Aorta (tissue), 5 donors: Measurements from ENCODE around the gene SHISA5. TPM values are rescaled to one million over a fixed set of nuclear protein-coding genes. Genes with fewer than 3 reads are reported as not detected.
"Not testable (repeated sequence)": the region's sequence is repeated elsewhere in the genome, so short reads cannot be mapped to it uniquely, and the experiment has no call there.

Experiments
- ATAC-seq: fragments of 200-7000 bp; cut with Tn5 transposase; one replicate; pipeline ENCODE4 v1.9.1; 2022; ENCODE audit warnings: moderate library complexity; ENCODE audit not compliant: low FRiP score
- DNase-seq, 2 donors: peaks; one replicate each; pipeline ENCODE4 v3.0.0-alpha.2; 2020
- H3K27ac ChIP-seq, 2 donors: one replicate each; pipeline ENCODE4 v1.5.1; 2013; ENCODE audit warnings: low read length in 2 of 2, mild to moderate bottlenecking in 2 of 2, moderate library complexity in 2 of 2, control low read depth in 1 of 2, inconsistent platforms in 1 of 2, low read depth in 1 of 2
- H3K27me3 ChIP-seq, 2 donors: one replicate each; pipeline ENCODE4 v1.6.1; 2013; ENCODE audit warnings: control low read depth in 1 of 2, low read length in 1 of 2, mild to moderate bottlenecking in 1 of 2, moderate library complexity in 1 of 2; ENCODE audit not compliant: insufficient read depth in 2 of 2, control insufficient read depth in 1 of 2
- H3K36me3 ChIP-seq, 2 donors: one replicate each; pipeline ENCODE4 v1.6.1; 2013; ENCODE audit warnings: control low read depth in 1 of 2, low read length in 1 of 2, mild to moderate bottlenecking in 1 of 2; ENCODE audit not compliant: insufficient read depth in 2 of 2, control insufficient read depth in 1 of 2
- H3K4me1 ChIP-seq, 2 donors: one replicate each; pipeline ENCODE4 v1.6.1; 2013; ENCODE audit warnings: low read length in 2 of 2, control low read depth in 1 of 2, mild to moderate bottlenecking in 1 of 2, moderate library complexity in 1 of 2; ENCODE audit not compliant: insufficient read depth in 2 of 2, control insufficient read depth in 1 of 2
- H3K4me3 ChIP-seq, 2 donors: one replicate each; pipeline ENCODE4 v1.5.1; 2013; ENCODE audit warnings: low read length in 2 of 2, control low read depth in 1 of 2, mild to moderate bottlenecking in 1 of 2
- H3K9me3 ChIP-seq: one replicate; pipeline ENCODE4 v1.6.1; 2013; ENCODE audit warnings: mild to moderate bottlenecking, low read length; ENCODE audit not compliant: control insufficient read depth
- WGBS, 2 donors: extraction: QIAGEN DNeasy Blood & Tissue Kit; methylation state at CpG; one replicate each; pipeline ENCODE4 v1.1.7; 2013; 5-methylcytosine and 5-hydroxymethylcytosine counted together
- intact Hi-C, 2 donors: fragments of 100-400 bp; cut with DNase I; formaldehyde crosslinking; loops; one replicate each; pipeline versions ENCODE4 v1.14.2 to v1.15.0; 2022
- long read RNA-seq, 2 donors: library from polyadenylated mRNA; unstranded; transcript quantifications; one replicate each; pipeline ENCODE4 v2.0.0, GENCODE V29; 2020 to 2021
- polyA plus RNA-seq, 2 donors: library from polyadenylated mRNA; stranded (reverse); fragments of 200-250 nt; gene quantifications; one replicate each; pipeline ENCODE4 v1.2.3, GENCODE V29; 2013
- total RNA-seq, 2 donors: library from RNA; stranded (reverse); fragmentation: NEBNext Ultra II Directional; extraction: Animal tissue kit (Norgen Biotek cat#: 25700); gene quantifications; one replicate each; pipeline ENCODE4 v1.2.1, GENCODE V29; 2021
- donor health status: healthy with polysubstance abuse.
- donor health status: Bipolar disorder and iron deficiency.
- donor health status: DM: no; HTN: no; CAD: no.
- donor health status: DM: no; HTN: no; CAD: no.
- donor health status: DM: yes; HTN: yes; CAD: no.

SHISA5 gene, protein sequence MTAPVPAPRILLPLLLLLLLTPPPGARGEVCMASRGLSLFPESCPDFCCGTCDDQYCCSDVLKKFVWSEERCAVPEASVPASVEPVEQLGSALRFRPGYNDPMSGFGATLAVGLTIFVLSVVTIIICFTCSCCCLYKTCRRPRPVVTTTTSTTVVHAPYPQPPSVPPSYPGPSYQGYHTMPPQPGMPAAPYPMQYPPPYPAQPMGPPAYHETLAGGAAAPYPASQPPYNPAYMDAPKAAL
- total RNA-seq (100 to 1,000 TPM; 170 to 183 TPM), polyA plus RNA-seq (100 to 1,000 TPM in 1 of 2 donors, 10 to 100 TPM in 1; 64.2 to 113 TPM)
- long read RNA-seq, donor 1, transcript SHISA5-210 (6 exons, 2,081 nt): minor isoform, 10 of 1,166 reads
- long read RNA-seq, donor 1, transcript SHISA5-201 (6 exons, 2,369 nt): minor isoform, 445 of 1,166 reads
- long read RNA-seq, donor 1, transcript SHISA5-208 (6 exons, 2,250 nt): minor isoform, 25 of 1,166 reads
- long read RNA-seq, donor 1, transcript SHISA5-206 (4 exons, 1,839 nt): major isoform, 504 of 1,166 reads
- long read RNA-seq, donor 1, partial matches to known transcripts: 54 of 1,166 reads
- long read RNA-seq, donor 1, other reads (novel, unspliced or antisense): 124 of 1,166 reads
- long read RNA-seq, donor 2, transcript SHISA5-201 (6 exons, 2,369 nt): major isoform, 76 of 187 reads
- long read RNA-seq, donor 2, transcript SHISA5-206 (4 exons, 1,839 nt): minor isoform, 48 of 187 reads
- long read RNA-seq, donor 2, partial matches to known transcripts: 47 of 187 reads
- long read RNA-seq, donor 2, other reads (novel, unspliced or antisense): 13 of 187 reads

DNA sequence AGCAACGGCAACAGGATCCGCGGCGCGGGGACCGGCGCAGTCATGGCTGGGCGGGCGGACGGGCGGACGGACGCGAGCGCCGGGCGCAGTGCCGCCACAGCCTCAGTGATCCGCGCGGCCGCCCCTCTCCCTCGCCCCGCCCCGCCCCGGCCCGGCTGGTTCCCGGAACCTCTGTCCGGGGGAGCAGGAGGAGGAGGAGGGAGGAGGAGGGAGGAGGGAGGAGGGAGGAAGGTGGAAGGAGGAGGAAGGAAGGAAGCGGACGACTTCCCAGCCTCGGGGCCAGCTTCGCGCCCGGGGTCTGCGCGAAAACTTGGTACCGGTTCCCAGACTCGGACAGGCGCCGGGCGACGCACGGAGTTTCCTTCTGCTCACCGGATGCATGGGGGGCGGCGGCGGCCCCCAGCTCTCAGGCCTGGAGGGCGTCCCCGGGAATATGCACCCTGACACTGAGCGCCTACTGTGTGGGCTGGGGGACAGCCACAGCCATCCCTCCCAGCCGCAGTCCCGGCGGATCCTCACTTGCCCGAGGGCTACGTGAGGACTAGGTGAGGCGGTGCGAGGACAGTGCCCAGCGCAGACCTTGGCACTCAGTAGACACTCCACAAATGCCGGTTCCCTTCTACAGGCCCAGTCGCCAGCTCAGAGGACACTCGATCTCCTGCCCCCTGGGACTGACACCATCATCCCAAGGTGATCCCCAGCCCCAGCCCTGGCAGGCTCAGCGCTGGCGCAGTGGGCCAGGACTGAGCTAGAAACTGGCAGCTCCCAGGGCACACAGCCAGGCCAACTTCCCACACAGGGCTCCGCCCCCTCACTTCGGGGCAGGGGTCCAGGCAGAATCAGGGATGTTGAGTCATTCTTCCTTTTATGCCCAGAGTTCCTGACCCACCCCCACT, at the start of gene SHISA5:
SHISA5 (minus strand) TSS at position 124 of the 896 bp plus-strand sequence; CDS start at position 44, 80 bp downstream.
- H3K27ac ChIP-seq: peak within 1 kb of the TSS; percentile 34 to 99
- H3K4me1 ChIP-seq: no peaks in the 10 kb centered on the region
- WGBS, 2 donors: 1% methylated on average over 42 to 66 of the region's 66 CpGs
- H3K4me3 ChIP-seq: peak within 1 kb of the TSS; percentile 28 to 47
- peak; percentile 92 for ATAC-seq
- H3K9me3 ChIP-seq: no peaks in the 10 kb centered on the region
- no peaks in the 10 kb centered on the region for H3K27me3 ChIP-seq
- DNase-seq: peak; percentile 91 to 97
- intact Hi-C loops: loop anchor here (1.0 to 5.0 kb wide), 3 partner anchors 31 to 38 kb away; a partner anchor contains a TSS
- no peaks in the 10 kb centered on the region for H3K36me3 ChIP-seq

DNA sequence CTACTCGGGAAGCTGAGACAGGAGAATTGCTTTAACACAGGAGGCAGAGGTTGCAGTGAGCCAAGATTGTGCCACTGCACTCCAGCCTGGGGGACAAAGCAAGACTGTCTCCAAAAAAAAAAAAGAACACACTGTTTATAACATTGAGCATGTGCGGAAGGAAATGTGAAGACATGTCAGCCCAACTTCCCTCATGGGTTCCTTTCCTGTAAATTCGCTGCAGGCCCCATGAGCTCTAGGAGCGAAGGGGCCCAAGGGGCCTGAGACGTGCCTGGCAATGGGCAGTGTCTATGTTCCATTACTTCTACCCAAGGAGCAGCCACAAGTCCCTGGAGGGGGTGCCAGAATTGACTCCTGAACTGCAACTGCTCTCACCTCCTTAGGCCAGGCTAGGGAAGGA, 49.4 kb upstream of the SHISA5 start:
- H3K4me1 ChIP-seq: no peaks in the 10 kb centered on the region
- no peak overlapping the region for H3K4me3 ChIP-seq
- DNase-seq (no peak), ATAC-seq (no peak)
- WGBS, 2 donors: 93% methylated on average over 5 of the region's 5 CpGs
- intact Hi-C loops: no loop called here
- H3K9me3 ChIP-seq: no peaks in the 10 kb centered on the region
- H3K27ac ChIP-seq: no peak overlapping the region
- H3K36me3 ChIP-seq: no peaks in the 10 kb centered on the region
- H3K27me3 ChIP-seq: no peaks in the 10 kb centered on the region

DNA sequence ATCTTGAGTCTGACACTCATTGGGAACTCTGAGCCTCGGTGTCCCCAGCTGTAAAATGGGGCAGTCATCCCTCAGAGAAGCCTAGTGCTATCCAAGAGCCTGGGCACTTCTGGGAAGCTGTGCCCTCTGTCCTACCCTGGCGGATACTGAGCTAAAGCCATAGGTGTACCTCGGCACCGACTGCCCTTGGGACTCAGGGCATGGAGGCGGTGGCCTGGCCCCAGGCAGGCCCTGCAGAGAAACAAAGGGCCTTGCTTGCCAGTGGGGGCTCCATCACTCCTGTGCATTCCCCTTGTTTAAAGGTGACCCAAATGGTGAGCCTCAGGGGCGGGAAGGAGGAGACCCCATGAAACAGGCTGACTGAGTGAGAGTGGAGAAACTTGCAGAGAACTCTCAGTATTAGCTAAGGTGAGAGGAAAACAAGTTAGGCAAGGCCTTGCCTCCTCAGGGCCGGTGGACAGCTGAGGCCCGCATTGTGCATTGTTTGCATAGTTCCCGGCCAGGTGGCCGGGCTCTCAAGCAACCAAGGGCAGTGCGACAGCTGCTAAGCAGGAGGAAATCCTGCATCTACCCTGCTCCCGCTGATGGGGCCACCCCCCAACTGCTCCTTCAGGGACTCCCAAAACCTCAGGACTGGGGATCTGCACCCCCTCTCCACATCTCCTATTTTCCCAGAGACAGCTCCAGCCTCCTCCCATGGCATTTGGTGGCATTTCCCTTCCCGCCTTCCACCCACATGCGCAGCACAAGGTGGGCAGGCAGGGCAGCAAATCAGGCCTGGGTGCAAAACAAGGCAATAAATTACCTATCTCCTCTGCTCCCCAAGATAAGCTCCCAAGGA, 48.4 kb upstream of the SHISA5 start:
- Histone ChIP-seq H3K36me3 (no peaks in the 10 kb centered on the region), H3K9me3 (no peaks in the 10 kb centered on the region), H3K4me3 (no peak overlapping the region), H3K27me3 (no peaks in the 10 kb centered on the region), H3K4me1 (no peaks in the 10 kb centered on the region), H3K27ac (no peak overlapping the region)
- intact Hi-C loops: no loop called here
- WGBS, 2 donors: 87 to 93% methylated on average over 14 of the region's 14 CpGs
- ATAC-seq (no peak), DNase-seq (no peak)

DNA sequence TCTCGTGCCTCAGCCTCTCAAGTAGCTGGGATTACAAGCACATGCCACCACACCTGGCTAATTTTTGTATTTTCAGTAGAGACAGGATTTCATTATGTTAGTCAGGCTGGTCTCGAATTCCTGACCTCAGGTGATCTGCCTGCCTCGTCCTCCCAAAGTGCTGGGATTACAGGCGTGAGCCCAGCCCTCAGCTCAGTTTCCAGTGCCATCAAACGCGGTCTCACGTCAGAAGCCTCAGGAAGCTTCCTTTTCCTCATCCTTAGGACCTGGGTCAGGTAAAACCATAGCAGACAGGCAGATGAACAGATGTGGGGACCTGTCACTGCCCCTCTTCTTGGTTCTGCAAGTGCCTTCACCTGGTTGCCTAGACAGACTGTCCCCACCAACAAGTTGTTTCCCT, 47.7 kb upstream of the SHISA5 start:
- ATAC-seq, intact Hi-C loops, H3K4me1 ChIP-seq, H3K4me3 ChIP-seq, H3K27me3 ChIP-seq, DNase-seq, H3K27ac ChIP-seq, H3K36me3 ChIP-seq, H3K9me3 ChIP-seq: not testable (repeated sequence)
- 93 to 94% methylated on average over 7 of the region's 7 CpGs for WGBS, 2 donors

DNA sequence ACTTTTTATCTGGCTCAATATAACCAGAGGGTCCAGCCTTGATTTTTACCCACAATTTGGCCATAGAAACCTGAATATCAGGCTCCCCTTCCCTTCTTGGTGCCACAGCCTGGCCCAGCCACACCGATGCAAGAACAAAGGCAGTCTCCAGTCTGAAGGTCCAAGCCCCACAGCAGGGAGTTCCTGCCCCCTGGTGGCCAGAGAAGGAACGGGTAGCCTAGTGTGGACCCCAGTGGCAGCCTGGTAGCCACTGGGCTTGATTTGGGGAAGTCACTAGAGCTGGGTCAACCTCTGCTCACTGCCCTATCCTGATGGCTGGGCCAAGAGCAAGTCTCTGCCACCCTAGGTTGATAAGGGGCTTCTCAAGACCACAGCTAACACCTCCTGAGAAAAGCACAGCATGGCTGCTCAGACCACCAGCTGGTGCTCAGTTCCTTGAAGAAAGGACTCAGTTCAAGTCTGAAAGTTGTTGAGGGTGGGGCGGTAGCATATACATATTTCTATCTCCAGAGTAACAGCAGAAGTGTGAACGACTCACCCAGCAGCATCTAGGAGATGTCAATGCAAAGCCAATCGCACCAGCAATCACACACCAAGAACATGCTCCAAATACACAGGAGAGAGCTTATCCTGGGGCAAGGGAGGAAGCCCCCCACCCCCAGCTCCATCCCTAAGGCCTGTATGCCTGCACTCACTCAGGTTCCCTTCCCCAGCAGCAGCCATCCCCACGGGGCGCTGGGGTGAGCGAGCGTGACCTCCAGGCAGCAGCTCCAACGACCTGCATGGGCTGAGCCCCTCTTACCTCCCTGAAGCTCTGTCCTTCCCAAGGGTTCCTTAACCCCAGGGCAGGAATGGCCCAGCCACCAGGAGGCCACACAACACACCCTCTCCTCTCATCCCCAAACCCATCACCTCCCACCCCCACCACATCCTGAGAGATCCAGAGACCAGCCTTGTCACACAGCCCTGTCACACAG, 45.0 kb upstream of the SHISA5 start:
- peak; percentile 93 for ATAC-seq
- WGBS, 2 donors: 67 to 70% methylated on average over 10 of the region's 10 CpGs

DNA sequence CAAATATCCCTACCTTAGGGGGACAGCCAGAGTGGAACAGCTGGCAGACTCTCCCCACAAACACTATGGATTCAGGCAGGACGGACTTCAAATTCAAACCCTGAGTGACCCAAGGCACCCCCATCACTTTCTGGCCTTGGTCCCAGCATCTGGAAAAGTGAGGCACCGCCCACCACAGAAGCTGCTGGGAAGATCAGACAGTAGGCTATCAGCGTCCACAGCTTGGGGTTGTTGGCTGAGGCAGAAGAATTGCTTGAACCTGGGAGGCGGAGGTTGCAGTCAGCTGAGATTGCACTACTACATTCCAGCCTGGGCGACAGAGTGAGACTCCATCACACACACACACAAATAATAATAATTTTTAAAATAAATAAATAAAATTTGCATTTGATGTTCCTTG, 44.2 kb upstream of the SHISA5 start:
- Histone ChIP-seq H3K4me1 (no peaks in the 10 kb centered on the region), H3K27ac (no peak overlapping the region), H3K36me3 (peaks cover 0 to 3% of the 10 kb centered on the region in 2 donors), H3K4me3 (no peak overlapping the region), H3K9me3 (no peaks in the 10 kb centered on the region), H3K27me3 (no peaks in the 10 kb centered on the region)
- 86 to 89% methylated on average over 5 of the region's 5 CpGs for WGBS, 2 donors
- no peak for DNase-seq
- ATAC-seq: no peak
- intact Hi-C loops: loop anchor here (1.0 to 10.0 kb wide), 4 partner anchors 41 to 273 kb away; no protein-coding TSS in a partner anchor

More for the DNA sequence above, 45.0 kb upstream of the SHISA5 start:
- no peaks in the 10 kb centered on the region for H3K9me3 ChIP-seq
- DNase-seq: peak; percentile 91 to 95
- H3K4me3 ChIP-seq: no peak overlapping the region
- H3K27ac ChIP-seq: no peak overlapping the region
- intact Hi-C loops: loop anchor here (1.0 to 10.0 kb wide), 4 partner anchors 42 to 274 kb away; no protein-coding TSS in a partner anchor
- no peaks in the 10 kb centered on the region for H3K27me3 ChIP-seq
- H3K4me1 ChIP-seq: no peaks in the 10 kb centered on the region
- H3K36me3 ChIP-seq: peaks cover 0 to 3% of the 10 kb centered on the region in 2 donors

DNA sequence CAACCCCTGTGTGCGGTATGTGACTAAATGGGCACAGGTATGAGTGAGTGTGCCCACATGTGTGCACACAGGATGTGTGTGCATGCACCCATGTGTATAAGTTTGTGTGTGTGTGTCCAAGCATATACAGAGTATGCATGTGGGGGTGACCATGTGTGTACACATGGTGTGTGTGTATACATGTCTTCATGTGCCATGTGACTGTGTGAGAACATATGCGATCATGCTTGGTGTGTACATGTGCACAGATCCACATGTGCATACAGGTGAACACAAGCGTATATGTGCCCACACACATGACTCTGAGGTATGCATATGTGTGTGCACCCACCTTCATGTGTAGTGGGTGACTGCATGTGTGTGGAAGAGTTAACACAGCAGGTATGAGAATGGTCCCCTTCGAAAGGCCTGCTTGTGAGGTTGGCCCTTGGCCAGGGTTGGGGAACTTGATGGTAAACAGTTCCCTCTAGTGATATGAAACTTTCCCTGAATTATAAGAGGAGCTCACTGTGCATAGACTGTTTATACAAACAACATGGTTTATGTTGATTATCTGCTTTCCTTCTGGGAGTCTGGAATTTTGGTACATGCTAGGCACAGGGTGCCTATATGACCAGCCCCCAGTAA, 42.3 kb upstream of the SHISA5 start:
- H3K9me3 ChIP-seq: no peaks in the 10 kb centered on the region
- WGBS, 2 donors: 74 to 75% methylated on average over 4 of the region's 4 CpGs
- intact Hi-C loops: loop anchor here (5.0 to 10.0 kb wide), 2 partner anchors 39 to 272 kb away; no protein-coding TSS in a partner anchor
- peaks cover 0 to 3% of the 10 kb centered on the region in 2 donors for H3K36me3 ChIP-seq
- no peak for DNase-seq
- no peaks in the 10 kb centered on the region for H3K27me3 ChIP-seq
- ATAC-seq: no peak
- no peak overlapping the region for H3K4me3 ChIP-seq
- no peak overlapping the region for H3K27ac ChIP-seq
- H3K4me1 ChIP-seq: no peaks in the 10 kb centered on the region
